ENCODE measurements around the gene MPC2. TPM values are rescaled to one million over a fixed set of nuclear protein-coding genes. Genes with fewer than 3 reads are reported as not detected.
"Not testable (repeated sequence)": the region's sequence is repeated elsewhere in the genome, so short reads cannot be mapped to it uniquely, and the experiment has no call there.

Gene MPC2
- total RNA-seq, 1 donor from 2014 or later = 38.9 TPM

- intact Hi-C loops (cut with micrococcal nuclease) = no loop called here
- Mint-ChIP-seq H3K4me1 (no peaks in the 10 kb centered on the region), H3K27ac (no peak overlapping the region), H3K36me3 (ENCODE audit: low read depth) (no peaks in the 10 kb centered on the region), H3K27me3 (peaks cover 4% of the 10 kb centered on the region), H3K9me3 (no peaks in the 10 kb centered on the region), H3K4me3 (no peak overlapping the region)
- no peak for DNase-seq
Measured at GRCh38 chr1:167878372-167879160, 58.3 kb downstream of the MPC2 start.

GRCh38 chr1:167876597-167877175, 60.2 kb downstream of the MPC2 start:
- Mint-ChIP-seq H3K36me3 (ENCODE audit: low read depth) (no peaks in the 10 kb centered on the region), H3K27me3 (peaks cover 4% of the 10 kb centered on the region), H3K27ac (no peak overlapping the region)

GRCh38 chr1:167871331-167871730, 65.5 kb downstream of the MPC2 start:
- no peak for DNase-seq
- H3K4me1 Mint-ChIP-seq = no peaks in the 10 kb centered on the region
- no peak overlapping the region for H3K27ac Mint-ChIP-seq
- intact Hi-C loops (cut with micrococcal nuclease) = no loop called here
- H3K4me3 Mint-ChIP-seq = no peak overlapping the region
- H3K36me3 Mint-ChIP-seq (ENCODE audit: low read depth) = no peaks in the 10 kb centered on the region
- no peaks in the 10 kb centered on the region for H3K9me3 Mint-ChIP-seq
- H3K27me3 Mint-ChIP-seq = no peaks in the 10 kb centered on the region

More at GRCh38 chr1:167876597-167877175, 60.2 kb downstream of the MPC2 start:
- intact Hi-C loops (cut with micrococcal nuclease) = no loop called here
- H3K4me1 Mint-ChIP-seq = no peaks in the 10 kb centered on the region
- DNase-seq = no peak
- H3K9me3 Mint-ChIP-seq = no peaks in the 10 kb centered on the region
- H3K4me3 Mint-ChIP-seq = no peak overlapping the region

- H3K9me3 Mint-ChIP-seq; H3K4me1 Mint-ChIP-seq; H3K4me3 Mint-ChIP-seq; intact Hi-C loops (cut with micrococcal nuclease); H3K27me3 Mint-ChIP-seq; H3K27ac Mint-ChIP-seq; H3K36me3 Mint-ChIP-seq (ENCODE audit: low read depth); DNase-seq: not testable (repeated sequence)
Measured at GRCh38 chr1:167869157-167870001, 67.5 kb downstream of the MPC2 start.

GRCh38 chr1:167866739-167867414, 70.0 kb downstream of the MPC2 start:
- H3K36me3 Mint-ChIP-seq (ENCODE audit: low read depth); H3K27me3 Mint-ChIP-seq; H3K9me3 Mint-ChIP-seq; H3K4me3 Mint-ChIP-seq; H3K4me1 Mint-ChIP-seq; DNase-seq; intact Hi-C loops (cut with micrococcal nuclease); H3K27ac Mint-ChIP-seq: not testable (repeated sequence)

Other genes with a start within 250 kb of the MPC2 start
- gene MPZL1, start 215.1 kb downstream of the MPC2 start, total RNA-seq = 39.3 and 41.8 TPM in 2 replicates
- 0.09 and 0.19 TPM in 2 replicates for gene ADCY10, start 22.9 kb downstream of the MPC2 start, total RNA-seq
- 20.6 and 24.1 TPM in 2 replicates for gene DCAF6, start 389 bp downstream of the MPC2 start, total RNA-seq
- gene GPR161, start 199.9 kb upstream of the MPC2 start, total RNA-seq = 0.51 and 0.85 TPM in 2 replicates
- gene TIPRL, start 241.9 kb upstream of the MPC2 start, total RNA-seq = 46.8 and 49.2 TPM in 2 replicates